Tibial nerve (tissue), 3 donors: ENCODE results near the gene EPHB4.

ENCODE experiments used
- CTCF ChIP-seq, 5 experiments: fragments of 200-600 bp in 3 of 5; fragments of 450-650 bp in 2 of 5; sonication (generic) in 3 of 5; IDR thresholded peaks; one replicate each; pipeline ENCODE4 v1.5.1; 2016 to 2019; ENCODE audit warnings: antibody characterized with exemption in 5 of 5, mild to moderate bottlenecking in 3 of 5, moderate library complexity in 2 of 5
- POLR2A ChIP-seq, 2 donors: fragments of 450-650 bp; IDR thresholded peaks; one replicate each; pipeline ENCODE4 v1.6.1; 2017; ENCODE audit warnings: antibody characterized with exemption in 2 of 2, mild to moderate bottlenecking in 2 of 2, moderate library complexity in 2 of 2

GRCh38 chr7:100823140-100823525 lies 4.2 kb downstream of the EPHB4 start:
- TF ChIP-seq CTCF (IDR thresholded peaks at IDR 0.05): no peak
- no peak for TF ChIP-seq POLR2A (IDR thresholded peaks at IDR 0.05)
